ENCODE results near the gene GPATCH3. TPM values are rescaled to one million over a fixed set of nuclear protein-coding genes. Genes with fewer than 3 reads are reported as not detected.
A peak's percentile ranks its signal among the peaks of the same experiment; 100 is the strongest.
"Not testable (repeated sequence)": the region's sequence is repeated elsewhere in the genome, so short reads cannot be mapped to it uniquely, and the experiment has no call there.

Gene GPATCH3
- total RNA-seq, 1 donor from 2014 or later: 23.4 TPM

DNA sequence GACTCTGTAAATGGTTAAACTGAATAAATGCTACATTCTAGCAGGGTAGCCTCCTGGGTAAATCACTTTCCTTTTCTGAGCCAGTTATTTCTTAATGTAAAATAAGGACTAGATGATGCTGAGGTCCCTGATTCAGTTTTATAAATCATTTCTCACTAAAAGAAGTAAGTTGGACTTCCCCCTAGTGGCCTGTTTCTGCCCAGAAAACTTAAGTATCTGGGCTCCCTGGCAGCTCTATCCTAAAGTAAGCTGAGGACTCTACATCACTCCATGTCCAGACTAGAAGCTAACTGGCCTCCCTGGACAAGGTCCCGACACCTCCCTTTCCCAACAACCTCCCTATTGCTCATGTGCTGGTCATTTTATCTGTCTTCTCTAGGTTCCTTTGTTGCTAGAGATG is 13.1 kb downstream of the GPATCH3 start:
- peaks cover 12% of the 10 kb centered on the region for H3K27me3 Mint-ChIP-seq (ENCODE audit: unreplicated experiment)
- H3K4me3 Mint-ChIP-seq (ENCODE audit: unreplicated experiment): no peak overlapping the region
- peak; percentile 25 for TF ChIP-seq CTCF (IDR thresholded peaks at IDR 0.05; ENCODE audit: unreplicated experiment)
- H3K4me1 Mint-ChIP-seq (ENCODE audit: unreplicated experiment): peaks cover 19% of the 10 kb centered on the region
- peak overlapping the region; percentile 70 for H3K27ac Mint-ChIP-seq (ENCODE audit: unreplicated experiment)
- peaks cover 54% of the 10 kb centered on the region for H3K36me3 Mint-ChIP-seq (ENCODE audit: low read depth, unreplicated experiment)
- DNase-seq (ENCODE audit: low spot score): no peak
- H3K9me3 Mint-ChIP-seq (ENCODE audit: unreplicated experiment): no peaks in the 10 kb centered on the region

DNA sequence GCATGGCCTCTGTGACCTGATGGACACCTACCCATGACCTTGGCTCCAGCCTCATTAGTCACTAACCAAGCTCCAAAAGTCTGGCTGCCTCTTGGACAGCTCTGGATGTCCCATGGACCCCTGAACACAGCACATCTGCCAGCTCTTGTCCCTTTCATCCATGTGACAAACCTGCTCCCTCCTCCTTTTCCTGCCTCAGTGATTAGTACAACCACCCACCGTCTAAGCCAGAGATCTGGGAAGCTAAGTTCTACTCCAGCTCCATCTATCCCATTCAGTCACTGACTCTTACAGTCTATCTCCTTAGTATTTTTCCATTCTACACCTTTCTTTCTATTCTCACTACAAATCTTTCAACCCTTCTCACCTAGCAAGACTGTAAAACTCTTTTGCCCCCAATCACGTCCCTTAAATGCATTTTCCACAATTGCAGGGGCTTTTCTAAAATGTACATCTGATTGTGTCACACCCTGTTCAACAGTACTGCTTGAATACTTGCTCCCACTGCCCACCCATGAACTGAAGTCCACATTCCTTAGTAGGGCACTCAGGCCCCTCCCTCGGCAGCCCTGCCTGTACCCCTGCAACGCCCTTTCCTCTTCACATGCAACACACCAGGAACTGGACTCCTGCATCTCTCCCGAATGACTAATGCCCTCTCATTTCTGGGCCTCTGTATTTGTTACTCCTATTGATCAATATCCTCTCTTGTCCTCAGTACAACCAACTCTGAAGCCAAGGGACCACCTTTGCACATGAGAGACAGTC is 17.4 kb downstream of the GPATCH3 start:
- H3K27me3 Mint-ChIP-seq (ENCODE audit: unreplicated experiment): peaks cover 1% of the 10 kb centered on the region
- H3K9me3 Mint-ChIP-seq (ENCODE audit: unreplicated experiment): no peaks in the 10 kb centered on the region
- peak overlapping the region; percentile 52 for H3K4me3 Mint-ChIP-seq (ENCODE audit: unreplicated experiment)
- no peaks in the 10 kb centered on the region for H3K4me1 Mint-ChIP-seq (ENCODE audit: unreplicated experiment)
- H3K36me3 Mint-ChIP-seq (ENCODE audit: low read depth, unreplicated experiment): peaks cover 42% of the 10 kb centered on the region
- TF ChIP-seq CTCF (IDR thresholded peaks at IDR 0.05; ENCODE audit: unreplicated experiment): no peak
- no peak overlapping the region for H3K27ac Mint-ChIP-seq (ENCODE audit: unreplicated experiment)
- DNase-seq (ENCODE audit: low spot score): no peak

GRCh38 chr1:26881611-26882010 is 18.7 kb downstream of the GPATCH3 start:
- not testable (repeated sequence) for H3K4me3 Mint-ChIP-seq (ENCODE audit: unreplicated experiment); H3K27ac Mint-ChIP-seq (ENCODE audit: unreplicated experiment); H3K4me1 Mint-ChIP-seq (ENCODE audit: unreplicated experiment); H3K9me3 Mint-ChIP-seq (ENCODE audit: unreplicated experiment); H3K27me3 Mint-ChIP-seq (ENCODE audit: unreplicated experiment); DNase-seq (ENCODE audit: low spot score)
- H3K36me3 Mint-ChIP-seq (ENCODE audit: low read depth, unreplicated experiment): peaks cover 37% of the 10 kb centered on the region

- no peak for TF ChIP-seq CTCF (IDR thresholded peaks at IDR 0.05; ENCODE audit: unreplicated experiment)
- H3K4me1 Mint-ChIP-seq (ENCODE audit: unreplicated experiment): no peaks in the 10 kb centered on the region
- H3K4me3 Mint-ChIP-seq (ENCODE audit: unreplicated experiment): no peak overlapping the region
- H3K9me3 Mint-ChIP-seq (ENCODE audit: unreplicated experiment): no peaks in the 10 kb centered on the region
- no peak for DNase-seq (ENCODE audit: low spot score)
- peaks cover 31% of the 10 kb centered on the region for H3K36me3 Mint-ChIP-seq (ENCODE audit: low read depth, unreplicated experiment)
- H3K27me3 Mint-ChIP-seq (ENCODE audit: unreplicated experiment): peaks cover 1% of the 10 kb centered on the region
- no peak overlapping the region for H3K27ac Mint-ChIP-seq (ENCODE audit: unreplicated experiment)
Measured at GRCh38 chr1:26879793-26880192, 20.5 kb downstream of the GPATCH3 start.

DNA sequence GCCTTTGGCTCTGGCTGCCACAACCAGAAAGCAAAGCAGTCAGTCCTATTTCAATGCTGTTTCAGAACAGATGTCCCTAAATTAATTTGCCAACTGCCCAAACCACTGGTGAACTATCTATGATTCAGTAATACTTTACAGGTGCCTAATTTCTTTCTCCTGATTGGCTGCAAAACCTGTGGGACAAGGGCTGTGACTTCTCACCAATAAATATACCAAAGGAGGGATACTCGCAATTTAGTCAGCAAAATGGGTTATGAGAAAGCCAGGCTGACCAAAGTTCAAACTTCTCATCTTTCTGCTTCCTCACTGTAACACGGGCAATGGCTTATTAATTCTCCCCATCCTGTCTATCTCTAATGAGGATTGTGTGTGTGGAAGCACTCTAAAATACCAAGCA is 22.9 kb downstream of the GPATCH3 start:
- no peak for TF ChIP-seq CTCF (IDR thresholded peaks at IDR 0.05; ENCODE audit: unreplicated experiment)
- H3K27me3 Mint-ChIP-seq (ENCODE audit: unreplicated experiment): peaks cover 1% of the 10 kb centered on the region
- DNase-seq (ENCODE audit: low spot score): no peak
- H3K4me1 Mint-ChIP-seq (ENCODE audit: unreplicated experiment): no peaks in the 10 kb centered on the region
- H3K9me3 Mint-ChIP-seq (ENCODE audit: unreplicated experiment): no peaks in the 10 kb centered on the region
- no peak overlapping the region for H3K27ac Mint-ChIP-seq (ENCODE audit: unreplicated experiment)
- H3K4me3 Mint-ChIP-seq (ENCODE audit: unreplicated experiment): no peak overlapping the region
- peaks cover 10% of the 10 kb centered on the region for H3K36me3 Mint-ChIP-seq (ENCODE audit: low read depth, unreplicated experiment)
